HG03108 (cell line): ENCODE results near the gene STX1B.
"Not testable (repeated sequence)": the region's sequence is repeated elsewhere in the genome, so short reads cannot be mapped to it uniquely, and the experiment has no call there.

Experiments used
- ATAC-seq: cut with Tn5 transposase; IDR thresholded peaks from one replicate; pipeline ENCODE4 v1.9.1; 2021; ENCODE audit warnings: moderate library complexity; ENCODE audit not compliant: unreplicated experiment

STX1B gene

DNA sequence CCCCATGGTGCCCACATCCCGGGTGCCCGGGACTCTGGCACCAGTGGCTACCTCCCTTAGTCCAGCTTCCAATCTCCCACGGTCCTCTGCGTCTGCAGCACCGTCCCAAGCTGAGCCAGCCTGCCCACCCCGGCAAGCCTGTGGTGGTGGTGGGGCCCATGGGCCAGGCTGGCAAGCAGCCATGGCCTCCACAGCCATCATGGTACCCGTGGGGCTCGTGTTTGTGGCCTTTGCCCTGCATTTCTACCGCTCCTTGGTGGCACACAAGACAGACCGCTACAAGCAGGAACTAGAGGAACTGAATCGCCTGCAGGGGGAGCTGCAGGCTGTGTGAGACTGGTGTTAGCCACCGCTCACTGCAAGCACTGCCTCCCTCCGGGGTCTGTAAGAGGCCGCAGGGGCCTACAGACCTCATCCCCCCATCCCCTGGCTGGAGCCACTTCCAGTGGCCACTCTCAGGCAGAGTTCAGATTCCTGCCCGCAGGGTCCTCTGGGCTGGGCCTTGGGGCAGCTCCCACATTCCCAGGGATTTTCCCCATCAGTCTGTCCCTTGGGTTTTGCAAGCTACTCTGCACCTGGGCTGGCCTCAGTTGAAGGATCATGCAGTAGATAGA, 56.8 kb downstream of the STX1B start:
- ATAC-seq, result no peak

- ATAC-seq, result no peak
Observed at GRCh38 chr16:30953111-30953510, 57.3 kb downstream of the STX1B start.

DNA sequence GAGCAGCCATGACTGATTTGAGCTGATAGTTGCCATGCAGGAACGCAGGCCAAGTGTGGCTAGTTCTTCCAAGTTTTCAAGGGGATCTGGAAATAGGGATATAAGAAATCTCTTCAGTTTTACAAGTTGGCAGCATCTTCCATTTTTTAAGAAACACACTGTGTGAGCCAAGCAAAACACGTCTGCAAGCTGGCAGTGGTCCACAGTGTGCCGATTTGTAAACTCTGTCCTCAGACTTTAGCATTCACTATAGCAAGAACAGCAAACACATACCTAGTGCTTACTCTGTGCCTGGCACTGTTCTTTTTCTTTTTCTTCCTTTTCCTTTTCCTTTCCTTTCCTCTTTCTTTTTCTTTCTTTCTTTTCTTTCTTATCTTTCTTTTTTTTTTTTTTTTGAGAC, 58.7 kb downstream of the STX1B start:
- no peak for ATAC-seq

- ATAC-seq, result no peak
Observed at GRCh38 chr16:30951193-30951592, 59.2 kb downstream of the STX1B start.

DNA sequence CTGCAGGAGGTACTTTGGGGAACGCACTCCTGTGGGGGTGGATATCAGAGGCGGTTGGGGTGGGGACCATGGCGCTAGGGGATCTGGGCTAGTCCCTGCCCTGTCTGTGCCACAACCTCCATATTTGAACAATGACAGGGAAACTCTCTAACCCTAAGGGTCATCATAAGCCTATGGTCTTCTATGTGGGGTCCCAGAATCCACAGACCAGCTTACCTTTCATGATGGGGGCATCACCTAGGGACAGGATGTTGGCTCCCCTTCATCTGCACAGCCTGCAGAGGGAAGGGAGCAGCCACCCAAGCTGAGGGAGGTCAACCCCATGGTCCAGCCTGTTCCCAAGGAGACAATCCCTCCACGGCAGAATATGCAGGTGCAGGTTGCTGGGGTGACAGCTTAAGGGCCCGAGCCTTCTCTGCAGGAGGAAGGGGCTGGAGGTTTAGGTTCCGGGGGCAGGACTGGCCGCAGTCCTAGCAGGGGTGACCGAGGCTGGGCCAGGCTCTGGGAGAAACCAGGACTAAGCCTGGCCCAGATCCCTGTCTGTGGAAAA, 59.8 kb downstream of the STX1B start:
- ATAC-seq, result no peak

DNA sequence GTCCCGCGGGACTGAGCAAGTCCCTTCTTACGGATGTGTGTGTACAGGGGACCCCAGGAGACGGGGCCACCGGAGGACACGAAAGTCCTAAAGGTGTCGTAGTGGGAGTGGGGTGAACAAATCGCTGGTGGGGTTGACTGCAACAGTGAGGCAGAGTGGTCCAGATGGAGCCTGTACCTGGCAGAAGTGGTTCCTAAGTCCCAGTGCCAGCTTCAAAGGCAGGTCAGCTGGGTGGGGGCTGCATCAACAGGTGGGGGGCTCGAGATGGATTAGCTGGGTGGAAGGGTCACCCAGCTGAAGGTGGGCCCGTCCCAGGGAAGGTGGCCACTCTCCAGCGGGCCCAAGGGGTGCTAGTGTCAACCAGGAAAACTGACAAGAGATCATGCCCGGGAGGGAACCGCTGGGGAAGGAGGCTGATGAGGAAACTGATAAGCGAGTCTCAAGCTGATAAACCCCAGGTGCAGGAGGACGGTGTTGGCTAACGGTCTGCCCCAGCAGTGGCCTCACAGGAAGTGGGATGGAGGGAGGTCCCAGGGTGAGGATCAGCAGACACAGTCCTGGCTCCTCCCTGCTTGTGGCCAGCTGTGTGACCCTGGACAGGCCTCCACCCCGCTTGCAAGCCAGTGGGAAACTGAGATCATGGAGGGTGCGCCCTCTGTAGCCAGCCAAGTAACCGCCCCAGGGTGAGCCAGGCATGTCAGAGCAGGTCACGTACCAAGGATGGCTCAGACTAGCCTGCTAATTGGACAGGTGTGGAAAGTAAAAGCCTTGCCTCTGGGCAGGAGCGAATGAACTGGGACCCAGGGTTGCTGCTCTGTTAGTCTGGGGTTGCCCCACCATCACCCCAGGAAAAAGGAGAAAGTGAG, 60.6 kb downstream of the STX1B start:
- ATAC-seq, result peak; percentile 45

GRCh38 chr16:30948667-30949649, 61.5 kb downstream of the STX1B start, which contains the start of gene ORAI3:
Gene ORAI3, plus strand, starts transcription at chr16:30949068. Its CDS starts 222 bp downstream, at chr16:30949290.
- peak; percentile 61 for ATAC-seq

GRCh38 chr16:30947859-30948666, 62.4 kb downstream of the STX1B start:
- ATAC-seq, result peak; percentile 9

GRCh38 chr16:30947541-30947858, 62.9 kb downstream of the STX1B start:
- no peak for ATAC-seq

DNA sequence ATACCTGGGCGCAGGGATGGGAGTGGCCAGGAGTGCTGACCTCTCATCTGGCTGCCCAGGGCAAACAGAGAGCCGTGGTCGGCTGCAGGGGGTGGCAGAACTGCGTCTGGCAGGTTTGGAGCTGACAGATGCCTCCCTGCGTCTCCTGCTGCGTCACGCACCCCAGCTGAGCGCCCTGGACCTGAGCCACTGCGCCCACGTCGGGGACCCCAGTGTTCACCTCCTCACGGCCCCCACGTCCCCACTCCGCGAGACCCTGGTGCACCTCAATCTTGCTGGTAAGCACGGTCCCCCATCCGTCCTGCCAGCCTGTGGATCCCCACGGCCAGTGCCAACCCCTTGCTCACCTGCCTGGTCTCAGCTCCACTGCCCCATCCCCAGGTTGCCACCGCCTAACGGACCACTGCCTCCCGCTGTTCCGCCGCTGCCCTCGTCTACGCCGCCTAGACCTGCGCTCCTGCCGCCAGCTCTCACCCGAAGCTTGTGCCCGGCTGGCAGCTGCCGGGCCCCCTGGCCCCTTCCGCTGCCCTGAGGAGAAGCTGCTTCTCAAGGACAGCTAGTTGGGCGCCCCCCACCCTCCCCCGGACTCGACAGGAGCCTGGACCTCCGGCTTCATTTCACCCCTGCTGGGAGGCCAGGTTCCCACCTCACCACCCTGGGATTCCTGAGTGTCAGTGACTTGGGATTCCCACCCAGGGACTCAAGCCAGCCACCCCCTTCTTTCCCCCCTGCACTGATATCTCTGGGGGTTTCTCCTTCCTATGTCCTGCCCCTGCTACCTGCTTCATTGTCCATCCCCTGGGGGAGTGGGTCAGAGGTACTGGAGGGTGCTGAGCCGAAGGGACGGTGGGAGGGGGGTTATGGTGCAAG, 63.5 kb downstream of the STX1B start:
- ATAC-seq, result no peak

- ATAC-seq, result no peak
Observed at GRCh38 chr16:30944352-30944751, 66.1 kb downstream of the STX1B start.

GRCh38 chr16:30942426-30942806, 68.0 kb downstream of the STX1B start:
- ATAC-seq, result no peak

GRCh38 chr16:30941600-30942425, 68.6 kb downstream of the STX1B start:
- peak; percentile 88 for ATAC-seq

- not testable (repeated sequence) for ATAC-seq
Observed at GRCh38 chr16:30939571-30939970, 70.9 kb downstream of the STX1B start.
